SK-N-SH (cell line): Measurements from ENCODE around the gene SMCHD1. TPM values are rescaled to one million over a fixed set of nuclear protein-coding genes. Genes with fewer than 3 reads are reported as not detected.

Source experiments
- CTCF ChIA-PET: fragments of 300-600, 350-600 bp; formaldehyde crosslinking; extraction: SDS; loops from one replicate; lab custom pipeline; 2021; lab: Yijun Ruan, JAX
- POLR2A ChIA-PET: fragments of 350-600 bp; sonication (Branson Sonifier 250); formaldehyde crosslinking; extraction: SDS; loops from one replicate; lab custom pipeline; 2020; ENCODE audit warnings: antibody characterized with exemption, inconsistent platforms; lab: Yijun Ruan, JAX
- DNase-seq: peaks from one replicate; pipeline ENCODE4 v3.0.0; 2012
- H2AFZ ChIP-seq: fragments of 200-600 bp; sonication (generic); 2 replicates; pipeline ENCODE4 v1.8.1; 2016; ENCODE audit warnings: antibody characterized with exemption, mild to moderate bottlenecking, low read depth
- H3F3A ChIP-seq: fragments of 200-600 bp; sonication (generic); replicated peaks from 2 replicates; pipeline ENCODE3; 2016; ENCODE audit warnings: antibody characterized with exemption, mild to moderate bottlenecking; ENCODE audit not compliant: insufficient read depth
- H3K27ac ChIP-seq, 2 experiments: fragments of 200-500 bp in 1 of 2; fragments of 200-600 bp in 1 of 2; sonication (Bioruptor generic) in 1 of 2; sonication (generic), shearing (Covaris generic) in 1 of 2; 2 replicates each; pipeline versions ENCODE4 v1.5.1 to v1.6.1; 2014 to 2016; ENCODE audit warnings: low read depth in 2 of 2, inconsistent platforms in 1 of 2, low read length in 1 of 2, mild to moderate bottlenecking in 1 of 2, mixed read lengths in 1 of 2
- H3K27me3 ChIP-seq: fragments of 200-600 bp; sonication (generic), shearing (Covaris generic); 2 replicates; pipeline ENCODE4 v1.6.1; 2016; ENCODE audit warnings: mixed run types; ENCODE audit not compliant: insufficient read depth
- H3K36me3 ChIP-seq, 2 experiments: fragments of 200-500 bp in 1 of 2; fragments of 200-600 bp in 1 of 2; sonication (Bioruptor generic) in 1 of 2; sonication (generic) in 1 of 2; replicated peaks in 1 of 2; 2 replicates each; pipeline versions ENCODE3 to v1.5.1; 2014 to 2016; ENCODE audit warnings: low read length in 1 of 2, mild to moderate bottlenecking in 1 of 2; ENCODE audit not compliant: insufficient read depth in 2 of 2, control insufficient read depth in 1 of 2
- H3K4me1 ChIP-seq, 2 experiments: fragments of 200-500 bp in 1 of 2; fragments of 200-600 bp in 1 of 2; sonication (Bioruptor generic) in 1 of 2; sonication (generic), shearing (Covaris generic) in 1 of 2; 2 replicates each; pipeline versions ENCODE4 v1.5.1 to v1.6.1; 2014 to 2016; ENCODE audit warnings: low read depth in 1 of 2, low read length in 1 of 2, mixed run types in 1 of 2; ENCODE audit not compliant: insufficient read depth in 2 of 2, control insufficient read depth in 1 of 2
- H3K4me2 ChIP-seq: fragments of 200-600 bp; sonication (generic), shearing (Covaris generic); 2 replicates; pipeline ENCODE4 v1.6.1; 2017; ENCODE audit warnings: mixed run types
- H3K4me3 ChIP-seq, 2 experiments: fragments of 200-500 bp in 1 of 2; fragments of 200-600 bp in 1 of 2; sonication (Bioruptor generic) in 1 of 2; sonication (generic), shearing (Covaris generic) in 1 of 2; 2 replicates each; pipeline versions ENCODE4 v1.5.1 to v1.8.1; 2014 to 2016; ENCODE audit warnings: low read depth in 2 of 2, inconsistent platforms in 1 of 2, low read length in 1 of 2, mild to moderate bottlenecking in 1 of 2, mixed read lengths in 1 of 2, moderate library complexity in 1 of 2
- H3K79me2 ChIP-seq: fragments of 200-600 bp; sonication (generic); 2 replicates; pipeline ENCODE4 v1.8.1; 2017; ENCODE audit warnings: mild to moderate bottlenecking; ENCODE audit not compliant: insufficient read depth
- H3K9ac ChIP-seq: fragments of 200-600 bp; sonication (generic); 2 replicates; pipeline ENCODE4 v1.6.1; 2017; ENCODE audit warnings: mixed run types
- H3K9me2 ChIP-seq: fragments of 200-600 bp; sonication (generic); 2 replicates; pipeline ENCODE4 v1.6.1; 2017; ENCODE audit warnings: mixed run types
- H3K9me3 ChIP-seq: fragments of 200-600 bp; sonication (generic); 2 replicates; pipeline ENCODE4 v1.6.1; 2017; ENCODE audit warnings: mixed run types, mild to moderate bottlenecking, moderate library complexity
- H4K20me1 ChIP-seq: fragments of 200-600 bp; sonication (generic); 2 replicates; pipeline ENCODE4 v1.6.1; 2017; ENCODE audit warnings: mild to moderate bottlenecking, mixed run types; ENCODE audit not compliant: insufficient read depth
- CTCF ChIP-seq: fragments of 200-600 bp; sonication (generic); IDR thresholded peaks from 2 replicates; pipeline ENCODE4 v1.6.1; 2017; ENCODE audit warnings: antibody characterized with exemption, mild to moderate bottlenecking, moderate library complexity
- EP300 ChIP-seq, 2 experiments: IDR thresholded peaks; 2 replicates each; pipeline versions ENCODE4 v1.4.0 to v1.6.1; 2012; ENCODE audit warnings: borderline replicate concordance in 1 of 2, low read depth in 1 of 2, low read length in 1 of 2
- EZH2phosphoT487 ChIP-seq: fragments of 200-600 bp; sonication (generic); IDR thresholded peaks from 2 replicates; pipeline ENCODE4 v1.6.1; 2017; ENCODE audit warnings: low read depth, mixed run types, mild to moderate bottlenecking, antibody characterized with exemption, moderate library complexity, borderline replicate concordance
- FOXJ3 ChIP-seq: sonication (generic); formaldehyde crosslinking; IDR thresholded peaks from 2 replicates; pipeline ENCODE4 v1.5.1; 2020; ENCODE audit warnings: mild to moderate bottlenecking, missing genetic modification reagents
- FOXM1 ChIP-seq: IDR thresholded peaks from 2 replicates; pipeline ENCODE4 v1.4.0; 2012; ENCODE audit warnings: low read depth, mild to moderate bottlenecking
- GABPA ChIP-seq: IDR thresholded peaks from 2 replicates; pipeline ENCODE4 v1.4.0; 2012; ENCODE audit warnings: low read depth, mild to moderate bottlenecking
- JUND ChIP-seq: IDR thresholded peaks from 2 replicates; pipeline ENCODE4 v1.4.0; 2012
- MEF2A ChIP-seq: IDR thresholded peaks from 2 replicates; pipeline ENCODE4 v1.4.0; 2012; ENCODE audit warnings: low read depth, borderline replicate concordance
- MXI1 ChIP-seq: IDR thresholded peaks from 2 replicates; pipeline ENCODE4 v1.6.1; 2012; ENCODE audit warnings: mild to moderate bottlenecking, low read depth, low read length, improper control_type of control experiment
- NFIC ChIP-seq: IDR thresholded peaks from 2 replicates; pipeline ENCODE4 v1.4.0; 2012; ENCODE audit warnings: borderline replicate concordance
- NRF1 ChIP-seq: IDR thresholded peaks from 2 replicates; pipeline ENCODE4 v1.6.1; 2012; ENCODE audit warnings: low read depth, mild to moderate bottlenecking, low read length
- RAD21 ChIP-seq: IDR thresholded peaks from 2 replicates; pipeline ENCODE4 v1.6.1; 2012; ENCODE audit warnings: mild to moderate bottlenecking, low read length
- RCOR1 ChIP-seq: fragments of 150-350 bp; IDR thresholded peaks from 2 replicates; pipeline ENCODE4 v1.6.1; 2017; ENCODE audit warnings: antibody characterized with exemption, low read length
- REST ChIP-seq: IDR thresholded peaks from 2 replicates; pipeline ENCODE4 v1.6.1; 2012; ENCODE audit warnings: mild to moderate bottlenecking, low read depth, low read length, moderate library complexity
- RXRA ChIP-seq: IDR thresholded peaks from 2 replicates; pipeline ENCODE4 v1.4.0; 2012; ENCODE audit warnings: low read depth, mild to moderate bottlenecking, borderline replicate concordance
- SMC3 ChIP-seq: IDR thresholded peaks from 2 replicates; pipeline ENCODE4 v1.6.1; 2012; ENCODE audit warnings: low read depth, low read length, improper control_type of control experiment
- TAF1 ChIP-seq: IDR thresholded peaks from 2 replicates; pipeline ENCODE4 v1.6.1; 2012; ENCODE audit warnings: low read depth, mild to moderate bottlenecking, low read length, moderate library complexity, borderline replicate concordance
- TCF12 ChIP-seq: IDR thresholded peaks from 2 replicates; pipeline ENCODE4 v1.4.0; 2012
- USF2 ChIP-seq: fragments of 150-350 bp; IDR thresholded peaks from 2 replicates; pipeline ENCODE4 v1.6.1; 2017; ENCODE audit warnings: antibody characterized with exemption, low read length, low read depth, borderline replicate concordance
- WGBS: methylation state at CpG from one replicate; pipeline ENCODE4 v1.1.6; 2017; ENCODE audit warnings: low lambda C conversion rate; 5-methylcytosine and 5-hydroxymethylcytosine counted together
- polyA plus RNA-seq, 3 experiments: library from polyadenylated mRNA; depleted of rRNA; stranded (reverse); fragments of >200 nt; gene quantifications; 2 replicates each; pipeline ENCODE4 v1.2.3, GENCODE V29; 2012

SMCHD1 gene
- polyA plus RNA-seq, 1 of the 3 experiments (the other 2 are of a cell fraction), result 8.9 TPM

- no peak overlapping the region for H3K27ac ChIP-seq
- H3K36me3 ChIP-seq, result peaks cover 77 to 87% of the 10 kb centered on the region in 2 experiments
- H3K9me2 ChIP-seq, result no peaks in the 10 kb centered on the region; the same call in 1 of the 2 replicates
- H3K79me2 ChIP-seq, result no peaks in the 10 kb centered on the region
- ChIA-PET CTCF (no interaction called here), POLR2A (no interaction called here)
- TF ChIP-seq MEF2A (no peak), CTCF (no peak), TAF1 (no peak), FOXJ3 (CRISPR knock-in tag) (no peak), RXRA (no peak), RCOR1 (no peak), EP300 (IDR thresholded peaks at IDR 0.05; ENCODE audit: borderline replicate concordance in 1 of 2, low read depth in 1 of 2, low read length in 1 of 2) (no peak), RAD21 (no peak), GABPA (no peak), SMC3 (no peak), TCF12 (no peak), REST (no peak), NRF1 (no peak), USF2 (no peak), EZH2phosphoT487 (no peak), MXI1 (no peak), NFIC (no peak), FOXM1 (no peak), JUND (no peak)
- no peak overlapping the region for H3K9ac ChIP-seq
- no peak for DNase-seq
- H3K4me3 ChIP-seq, result no peak overlapping the region
- H3F3A ChIP-seq, result peaks cover 4% of the 10 kb centered on the region
- no peaks in the 10 kb centered on the region; a peak in 1 of 4 replicates for H3K4me1 ChIP-seq
- 100% methylated on average over 1 of the region's 1 CpG for WGBS
- no peak overlapping the region for H2AFZ ChIP-seq
- no peaks in the 10 kb centered on the region for H4K20me1 ChIP-seq
- no peaks in the 10 kb centered on the region for H3K27me3 ChIP-seq
- no peaks in the 10 kb centered on the region for H3K9me3 ChIP-seq
- H3K4me2 ChIP-seq, result no peak overlapping the region
Observed at GRCh38 chr18:2729757-2730156, 74.2 kb downstream of the SMCHD1 start.
